Suprapubic skin (tissue), 3 donors: Measurements from ENCODE around the gene BCAS4.

ENCODE experiments used
- CTCF ChIP-seq, 2 donors: fragments of 200-600 bp in 1 of 2; fragments of 450-650 bp in 1 of 2; sonication (generic) in 1 of 2; IDR thresholded peaks; one replicate each; pipeline ENCODE4 v1.5.1; 2016 to 2019; ENCODE audit warnings: antibody characterized with exemption in 2 of 2, mild to moderate bottlenecking in 1 of 2, moderate library complexity in 1 of 2
- EP300 ChIP-seq: sonication (generic); formaldehyde crosslinking; IDR thresholded peaks from one replicate; pipeline ENCODE4 v1.6.1; 2017; ENCODE audit warnings: antibody characterized with exemption

- TF ChIP-seq CTCF (IDR thresholded peaks at IDR 0.05) (no peak), EP300 (no peak)
Observed at GRCh38 chr20:50806126-50806768, 11.4 kb downstream of the BCAS4 start.
